ENCODE data around the gene CARNS1. TPM values are rescaled to one million over a fixed set of nuclear protein-coding genes. Genes with fewer than 3 reads are reported as not detected.
A peak's percentile ranks its signal among the peaks of the same experiment; 100 is the strongest.

The CARNS1 gene
- polyA plus RNA-seq, 1 of the 3 experiments (the other 2 are of a cell fraction): 0.23 TPM

- TF ChIP-seq PBX3 (IDR thresholded peaks at IDR 0.05) (no peak), SIN3A (IDR thresholded peaks at IDR 0.05; ENCODE audit: borderline replicate concordance, low read depth, low read length) (peak; percentile 94), USF2 (IDR thresholded peaks at IDR 0.05; ENCODE audit: borderline replicate concordance, low read depth, low read length) (peak; percentile 99), GABPA (IDR thresholded peaks at IDR 0.05; ENCODE audit: low read depth) (no peak), SMC3 (IDR thresholded peaks at IDR 0.05; ENCODE audit: low read depth, low read length) (no peak), CHD2 (IDR thresholded peaks at IDR 0.05; ENCODE audit: low read length, partially characterized antibody) (peak; percentile 53), YY1 (IDR thresholded peaks at IDR 0.05; ENCODE audit: low read depth) (no peak), TAF1 (IDR thresholded peaks at IDR 0.05; ENCODE audit: borderline replicate concordance, low read depth, low read length) (peak; percentile 67), CTCF (IDR thresholded peaks at IDR 0.05) (no peak)
These were observed 23.9 kb upstream of the CARNS1 start, which contains the start of gene RAD9A (continued) for GRCh38 chr11:67391304-67392182.

GRCh38 chr11:67392183-67392715, 23.2 kb upstream of the CARNS1 start:
- POLR2A ChIA-PET: interaction anchor here (0.8 to 2.6 kb wide), 13 partner anchors 9 to 130 kb away, joined by 3 to 32 read pairs (median 4); partner anchors contain the start of genes AIP, CLCF1, POLD4 and PPP1CA
- H4K20me1 ChIP-seq (ENCODE audit: insufficient read depth): no peaks in the 10 kb centered on the region

More at GRCh38 chr11:67392183-67392715, 23.2 kb upstream of the CARNS1 start:
- WGBS (ENCODE audit: low lambda C conversion rate): 16% methylated on average over 28 of the region's 31 CpGs
- Histone ChIP-seq H3K27ac (ENCODE audit: low read depth in 2 of 2, low read length in 1 of 2) (peak overlapping the region in 1 of 2 experiments; percentile 27; a peak in 2 of 4 replicates), H3K4me3 (ENCODE audit: low read depth in 2 of 2, low read length in 1 of 2) (peak overlapping the region; percentile 76 to 98), H3K79me2 (ENCODE audit: insufficient read depth) (peaks cover 23% of the 10 kb centered on the region), H3F3A (replicated peaks; ENCODE audit: insufficient read depth) (peaks cover 14% of the 10 kb centered on the region), H3K27me3 (ENCODE audit: insufficient read depth) (no peaks in the 10 kb centered on the region), H3K9me2 (no peaks in the 10 kb centered on the region), H3K4me1 (ENCODE audit: control insufficient read depth in 1 of 2, insufficient read depth in 2 of 2, low read depth in 1 of 2, low read length in 1 of 2) (peaks cover 0 to 13% of the 10 kb centered on the region in 2 experiments; a peak in 1 of 4 replicates), H3K9me3 (no peaks in the 10 kb centered on the region), H3K36me3 (replicated peaks in 1 of 2; ENCODE audit: control insufficient read depth in 1 of 2, insufficient read depth in 2 of 2, low read length in 1 of 2) (peaks cover 0 to 1% of the 10 kb centered on the region in 2 experiments), H2AFZ (ENCODE audit: low read depth) (peak overlapping the region; percentile 68; the same call in 1 of the 2 replicates), H3K9ac (peak overlapping the region; percentile 97), H3K4me2 (peak overlapping the region; percentile 99)
- no peak for DNase-seq
- TF ChIP-seq MEF2A (IDR thresholded peaks at IDR 0.05; ENCODE audit: borderline replicate concordance, low read depth) (no peak), FOSL2 (IDR thresholded peaks at IDR 0.05; ENCODE audit: borderline replicate concordance, low read depth) (no peak), SMC3 (IDR thresholded peaks at IDR 0.05; ENCODE audit: low read depth, low read length) (no peak), MAX (IDR thresholded peaks at IDR 0.05; ENCODE audit: low read depth) (no peak), RAD21 (IDR thresholded peaks at IDR 0.05; ENCODE audit: low read length) (no peak), RCOR1 (IDR thresholded peaks at IDR 0.05; ENCODE audit: low read length) (no peak), CTCF (IDR thresholded peaks at IDR 0.05) (no peak), PBX3 (IDR thresholded peaks at IDR 0.05) (no peak), MXI1 (IDR thresholded peaks at IDR 0.05; ENCODE audit: low read depth, low read length) (no peak), EZH2phosphoT487 (IDR thresholded peaks at IDR 0.05; ENCODE audit: borderline replicate concordance, low read depth) (no peak), FOXM1 (IDR thresholded peaks at IDR 0.05; ENCODE audit: low read depth) (no peak), RFX5 (IDR thresholded peaks at IDR 0.05; ENCODE audit: low read length) (no peak)
- CTCF ChIA-PET: interaction anchor here (0.9 to 2.7 kb wide), 17 partner anchors 10 to 225 kb away, joined by 3 to 53 read pairs (median 4); partner anchors contain the start of genes CLCF1 and PPP1CA
